Adrenal gland (tissue), 5 donors: ENCODE results near the gene MRPS24.

Experiments
- POLR2A ChIP-seq, 2 donors: fragments of 450-650 bp; IDR thresholded peaks; one replicate each; pipeline ENCODE4 v1.6.1; 2017; ENCODE audit warnings: antibody characterized with exemption in 2 of 2, mild to moderate bottlenecking in 2 of 2, moderate library complexity in 1 of 2
- TF ChIP-seq, protein P1 (sequence below), 6 experiments: fragments of 450-650 bp in 4 of 6; fragments of 200-600 bp in 2 of 6; sonication (generic) in 1 of 6; IDR thresholded peaks; 1 replicate in 5 of 6; 2 replicates in 1 of 6; pipeline versions ENCODE4 v1.5.1 to v1.8.0; 2016 to 2021; ENCODE audit warnings: antibody characterized with exemption in 6 of 6, mild to moderate bottlenecking in 2 of 6, moderate library complexity in 1 of 6
- donor health status: DM: no; HTN: no; CAD: no.

DNA sequence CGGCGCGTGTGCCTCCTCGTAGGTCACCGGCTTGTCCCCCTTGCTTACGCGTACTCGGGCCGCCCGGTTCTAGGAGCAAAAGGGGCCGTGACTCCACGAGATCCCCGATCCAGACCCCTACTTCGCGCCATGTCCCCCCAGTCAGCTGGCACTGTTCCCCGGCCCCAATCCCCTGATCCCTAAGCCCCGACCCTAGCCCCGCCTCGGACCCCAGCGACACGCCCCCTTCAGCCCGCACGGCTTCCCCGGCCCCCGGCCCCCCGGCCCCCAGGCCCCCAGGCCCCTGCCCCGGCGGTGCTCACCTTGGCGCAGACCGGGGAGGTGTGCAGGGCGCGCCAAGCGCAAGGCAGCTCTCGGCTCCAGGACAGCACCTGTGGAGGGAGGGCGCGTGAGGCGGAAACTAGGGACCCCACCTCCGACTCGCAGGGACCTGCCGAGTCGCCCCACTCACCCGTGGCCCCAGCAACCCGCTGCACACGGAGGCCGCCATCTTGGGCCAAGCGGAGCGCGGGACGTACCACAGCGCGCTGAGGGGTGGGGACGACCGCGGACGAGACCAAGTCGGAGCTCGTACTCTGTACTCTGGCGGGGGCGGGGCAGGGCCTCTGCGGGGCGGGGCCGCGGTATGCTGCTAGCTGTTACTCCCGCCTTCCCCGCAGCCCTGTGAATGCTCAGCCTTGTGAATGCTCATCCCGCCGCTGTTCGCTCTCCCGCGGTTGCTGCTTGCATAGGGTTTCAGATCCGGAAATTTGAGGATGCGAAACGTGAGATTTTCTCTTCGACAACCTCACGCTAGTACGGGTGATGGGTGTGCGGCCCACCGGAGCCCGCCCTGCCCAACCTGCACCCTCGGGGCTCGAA is at the start of gene MRPS24:
- TF ChIP-seq, protein P1, sequence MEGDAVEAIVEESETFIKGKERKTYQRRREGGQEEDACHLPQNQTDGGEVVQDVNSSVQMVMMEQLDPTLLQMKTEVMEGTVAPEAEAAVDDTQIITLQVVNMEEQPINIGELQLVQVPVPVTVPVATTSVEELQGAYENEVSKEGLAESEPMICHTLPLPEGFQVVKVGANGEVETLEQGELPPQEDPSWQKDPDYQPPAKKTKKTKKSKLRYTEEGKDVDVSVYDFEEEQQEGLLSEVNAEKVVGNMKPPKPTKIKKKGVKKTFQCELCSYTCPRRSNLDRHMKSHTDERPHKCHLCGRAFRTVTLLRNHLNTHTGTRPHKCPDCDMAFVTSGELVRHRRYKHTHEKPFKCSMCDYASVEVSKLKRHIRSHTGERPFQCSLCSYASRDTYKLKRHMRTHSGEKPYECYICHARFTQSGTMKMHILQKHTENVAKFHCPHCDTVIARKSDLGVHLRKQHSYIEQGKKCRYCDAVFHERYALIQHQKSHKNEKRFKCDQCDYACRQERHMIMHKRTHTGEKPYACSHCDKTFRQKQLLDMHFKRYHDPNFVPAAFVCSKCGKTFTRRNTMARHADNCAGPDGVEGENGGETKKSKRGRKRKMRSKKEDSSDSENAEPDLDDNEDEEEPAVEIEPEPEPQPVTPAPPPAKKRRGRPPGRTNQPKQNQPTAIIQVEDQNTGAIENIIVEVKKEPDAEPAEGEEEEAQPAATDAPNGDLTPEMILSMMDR (IDR thresholded peaks at IDR 0.05) = no peak
- TF ChIP-seq POLR2A (IDR thresholded peaks at IDR 0.05) = peak; percentile 69 to 91
